MM.1S (cell line): ENCODE results near the gene CPLX3.

ENCODE experiments used
- CTCF ChIP-seq: fragments of 300-600 bp; sonication (generic); IDR thresholded peaks from 2 replicates; pipeline ENCODE4 v1.5.1; 2016; ENCODE audit warnings: antibody characterized with exemption, low read length, mixed read lengths
- EZH2 ChIP-seq: fragments of 300-600 bp; sonication (generic); optimal IDR thresholded peaks from 2 replicates; pipeline ENCODE3; 2017; ENCODE audit warnings: low read depth, mild to moderate bottlenecking, antibody characterized with exemption, low read length, mixed read lengths
- EZH2phosphoT487 ChIP-seq: fragments of 300-600 bp; sonication (generic); IDR thresholded peaks from 2 replicates; pipeline ENCODE4 v1.6.1; 2018; ENCODE audit warnings: antibody characterized with exemption, low read length

GRCh38 chr15:74788683-74789151, 37.7 kb upstream of the CPLX3 start:
- TF ChIP-seq CTCF, result no peak
- TF ChIP-seq EZH2, result no peak
- TF ChIP-seq EZH2phosphoT487, result no peak
